GM19328 (cell line): ENCODE data around the gene CDC42BPG.

Experiments
- ATAC-seq: cut with Tn5 transposase; IDR thresholded peaks from one replicate; pipeline ENCODE4 v1.9.1; 2021; ENCODE audit warnings: mild to moderate bottlenecking, moderate library complexity; ENCODE audit not compliant: unreplicated experiment

The CDC42BPG gene

GRCh38 chr11:64878494-64879243, 34.2 kb upstream of the CDC42BPG start, which contains the start of gene EHD1:
Gene EHD1, minus strand, starts transcription at chr11:64878621. Its CDS starts 157 bp downstream, at chr11:64878464.
- ATAC-seq, result peak; percentile 68

DNA sequence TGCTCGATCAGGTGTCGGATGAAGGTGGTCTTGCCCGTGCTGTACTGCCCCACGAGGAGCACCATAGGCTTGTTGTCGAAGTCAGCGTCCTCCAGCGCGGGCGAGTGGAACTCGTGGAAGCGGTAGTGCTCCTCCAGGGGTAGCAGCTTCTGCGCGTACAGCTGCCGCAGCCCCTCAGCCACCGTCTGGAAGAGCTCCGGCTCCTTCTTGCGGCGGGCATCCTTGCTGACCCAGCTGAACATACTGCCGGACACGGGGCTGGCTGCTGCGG, 33.7 kb upstream of the CDC42BPG start:
- ATAC-seq, result no peak

GRCh38 chr11:64877390-64878222, 33.2 kb upstream of the CDC42BPG start:
- ATAC-seq, result no peak

GRCh38 chr11:64876835-64877341, 32.4 kb upstream of the CDC42BPG start:
- ATAC-seq, result no peak

DNA sequence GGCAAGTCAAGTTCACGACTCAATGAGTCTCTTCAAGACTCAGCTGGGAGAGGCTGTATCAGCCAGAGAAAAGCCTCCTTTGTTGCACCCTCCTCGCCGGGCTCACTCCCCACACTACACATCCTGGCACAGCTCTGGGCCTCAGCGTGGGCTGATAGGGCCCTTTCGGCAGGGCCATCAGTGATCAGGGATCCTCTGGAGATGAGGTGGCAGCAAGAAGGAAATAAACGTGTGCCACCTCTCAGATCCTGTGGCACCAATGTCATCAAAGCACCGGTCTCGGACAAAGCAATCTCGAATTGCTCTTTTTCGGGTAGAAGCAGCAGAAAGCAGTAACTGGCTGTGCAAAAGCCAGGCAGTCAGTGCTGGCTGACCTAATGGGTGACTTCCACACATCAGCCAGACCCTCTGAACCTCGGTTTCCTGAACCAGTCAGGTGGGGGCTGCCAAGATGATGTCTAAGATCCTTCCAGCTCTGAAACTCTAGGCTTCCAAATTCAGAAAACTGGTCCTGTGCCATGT, 31.8 kb upstream of the CDC42BPG start:
- ATAC-seq, result no peak

DNA sequence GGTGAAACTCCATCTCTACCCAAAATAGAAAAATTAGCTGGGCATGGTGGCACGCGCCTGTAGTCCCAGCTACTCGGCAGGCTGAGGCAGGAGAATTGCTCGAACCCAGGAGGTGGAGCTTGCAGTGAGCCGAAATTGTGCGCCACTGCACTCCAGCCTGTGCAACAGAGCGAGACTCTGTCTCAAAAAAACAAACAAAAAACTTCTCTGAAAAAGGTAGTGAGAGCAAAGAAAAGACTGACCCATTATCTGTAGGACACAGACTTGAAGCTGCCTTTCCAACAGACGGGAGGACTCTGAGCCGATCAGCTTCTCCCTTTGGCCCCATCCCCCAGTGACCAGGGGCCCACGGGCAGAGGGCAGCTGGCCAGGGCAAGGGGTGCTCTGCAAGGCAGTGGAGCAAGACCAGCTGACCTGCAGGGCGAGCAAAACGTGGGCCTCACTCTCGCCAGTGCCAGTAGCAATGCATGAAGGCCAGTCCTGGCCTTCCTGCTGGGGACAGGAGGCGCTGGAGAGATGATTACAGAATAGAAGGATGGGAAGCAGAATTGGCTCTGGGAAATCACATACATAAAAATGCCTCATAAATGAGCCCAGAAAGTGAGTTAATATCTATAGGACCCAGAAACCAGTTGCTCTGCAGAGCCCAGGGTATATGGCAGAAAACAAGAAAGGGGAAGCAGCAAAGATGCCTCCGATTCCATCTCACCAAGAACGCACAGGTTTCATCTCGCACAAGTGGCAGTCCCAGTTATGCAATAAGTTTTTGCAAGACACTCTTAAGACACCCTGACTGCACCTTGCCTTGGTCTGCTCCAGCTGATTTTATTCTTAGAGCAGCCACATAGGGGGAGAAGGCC, 31.1 kb upstream of the CDC42BPG start:
- no peak for ATAC-seq

GRCh38 chr11:64874308-64875240, 30.1 kb upstream of the CDC42BPG start:
- ATAC-seq, result no peak

DNA sequence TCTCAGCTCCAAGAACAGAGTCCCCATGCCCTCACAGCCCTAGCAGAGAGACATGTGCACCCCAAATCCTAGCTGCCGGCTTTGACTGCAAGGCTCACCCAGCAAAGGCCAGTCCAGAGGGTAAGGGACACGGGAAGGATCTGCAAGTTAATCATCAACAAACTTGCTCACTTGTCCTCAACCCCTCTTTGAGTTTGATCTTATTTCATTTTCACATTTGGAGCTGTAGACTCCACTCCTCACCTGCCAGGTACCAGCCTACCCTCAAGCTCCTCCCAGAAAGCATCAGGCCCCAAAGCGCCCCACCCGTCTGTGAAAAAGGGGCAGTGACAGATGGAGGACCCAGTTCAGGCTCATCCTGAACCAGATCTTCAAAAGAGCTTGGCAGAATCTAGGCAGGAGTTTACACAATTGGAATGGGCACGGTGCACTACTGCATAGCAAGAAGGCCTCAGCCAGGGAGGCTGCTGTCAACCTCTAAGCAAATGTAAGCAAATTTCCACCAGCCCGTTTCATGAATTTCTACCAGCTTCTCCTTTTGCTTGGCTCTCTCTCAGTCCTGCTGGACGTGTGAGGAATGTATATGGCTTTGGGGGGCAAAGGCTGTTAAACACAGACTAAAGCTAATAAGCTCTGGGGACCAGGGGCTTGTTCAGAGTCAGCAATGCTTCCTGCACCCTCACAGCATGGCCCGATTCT, 28.5 kb upstream of the CDC42BPG start:
- ATAC-seq, result no peak

DNA sequence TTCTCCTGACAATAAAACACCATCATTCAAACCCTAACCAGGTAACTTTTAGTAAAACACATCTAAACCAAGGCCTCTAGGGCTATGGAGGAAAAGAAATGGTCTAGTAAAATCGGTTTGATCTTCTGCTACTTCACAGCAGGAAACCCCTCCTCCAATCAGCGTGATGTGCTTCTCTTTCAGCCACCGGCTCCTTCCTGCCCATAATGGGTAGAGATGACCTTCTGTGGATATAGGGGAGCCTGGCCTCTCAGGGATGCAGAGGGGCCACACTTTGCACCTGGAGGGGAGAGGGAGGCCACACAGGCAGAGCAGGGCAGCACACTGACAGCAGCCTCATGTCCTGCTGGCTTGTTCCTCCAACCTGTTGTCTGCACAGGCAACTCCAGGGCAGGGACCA, 27.0 kb upstream of the CDC42BPG start:
- no peak for ATAC-seq

DNA sequence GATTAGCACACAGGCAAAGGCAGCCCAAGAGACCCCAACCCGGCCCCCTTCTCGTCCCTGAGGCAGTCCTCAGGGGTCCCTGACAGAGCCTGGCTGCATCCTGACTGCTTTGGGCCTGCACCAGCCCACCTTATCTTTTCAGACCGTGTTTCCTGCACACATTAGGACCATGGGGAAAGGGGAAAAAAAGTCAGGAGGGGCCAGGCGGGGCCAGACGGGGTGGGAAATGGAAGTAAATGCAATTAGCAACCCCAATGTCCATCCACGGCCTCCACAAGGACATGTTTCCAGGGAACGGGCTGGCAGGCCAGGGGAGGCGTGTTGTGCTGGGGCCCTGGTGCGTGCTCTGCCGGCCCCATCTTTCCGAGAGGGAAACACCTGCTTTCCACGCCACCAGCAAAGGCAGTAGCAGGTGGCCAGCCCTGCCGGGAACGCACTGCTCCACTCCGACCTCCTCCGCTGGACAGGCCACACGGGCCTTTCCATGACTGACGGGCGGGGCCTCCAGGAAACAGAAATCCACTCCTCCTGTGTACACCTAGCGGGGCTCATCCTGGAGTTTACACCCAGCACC, 26.5 kb upstream of the CDC42BPG start:
- ATAC-seq, result no peak

DNA sequence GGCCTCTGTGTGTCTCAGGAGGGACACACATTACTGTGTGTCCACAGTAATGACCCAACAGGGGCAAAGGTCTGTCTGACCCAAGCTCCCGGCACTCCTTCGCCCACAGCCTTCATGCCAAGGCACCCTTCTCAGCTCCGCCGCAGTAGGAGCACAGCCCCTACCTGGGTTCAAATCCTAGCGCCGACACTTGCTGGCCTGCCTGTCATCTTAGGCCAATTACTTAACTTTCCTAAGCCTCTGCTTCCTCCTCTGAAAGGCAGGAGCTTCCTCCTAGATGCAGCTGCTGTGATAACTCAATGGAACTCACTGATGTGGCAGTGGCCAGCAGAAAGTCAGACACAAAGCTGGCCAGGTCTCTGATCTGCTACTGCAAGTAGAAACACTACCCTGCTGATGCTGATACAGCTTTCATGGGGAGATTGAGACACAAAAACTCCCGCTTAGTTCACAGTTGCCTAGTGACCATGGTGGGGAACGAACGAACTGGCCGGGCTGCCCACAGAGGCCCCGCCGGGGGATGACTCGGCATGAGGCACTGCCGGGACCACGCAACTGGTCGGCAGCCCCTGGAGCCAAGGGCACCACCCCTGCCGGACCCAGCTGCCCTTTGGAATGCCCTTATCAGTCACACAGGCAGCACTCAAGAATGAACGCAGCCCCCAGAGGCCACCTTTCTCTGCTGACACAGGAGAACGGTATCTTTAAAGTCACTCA, 25.9 kb upstream of the CDC42BPG start:
- no peak for ATAC-seq

- ATAC-seq, result no peak
Measured at GRCh38 chr11:64869571-64870175, 25.2 kb upstream of the CDC42BPG start.

- ATAC-seq, result no peak
Measured at GRCh38 chr11:64868904-64869570, 24.6 kb upstream of the CDC42BPG start.

DNA sequence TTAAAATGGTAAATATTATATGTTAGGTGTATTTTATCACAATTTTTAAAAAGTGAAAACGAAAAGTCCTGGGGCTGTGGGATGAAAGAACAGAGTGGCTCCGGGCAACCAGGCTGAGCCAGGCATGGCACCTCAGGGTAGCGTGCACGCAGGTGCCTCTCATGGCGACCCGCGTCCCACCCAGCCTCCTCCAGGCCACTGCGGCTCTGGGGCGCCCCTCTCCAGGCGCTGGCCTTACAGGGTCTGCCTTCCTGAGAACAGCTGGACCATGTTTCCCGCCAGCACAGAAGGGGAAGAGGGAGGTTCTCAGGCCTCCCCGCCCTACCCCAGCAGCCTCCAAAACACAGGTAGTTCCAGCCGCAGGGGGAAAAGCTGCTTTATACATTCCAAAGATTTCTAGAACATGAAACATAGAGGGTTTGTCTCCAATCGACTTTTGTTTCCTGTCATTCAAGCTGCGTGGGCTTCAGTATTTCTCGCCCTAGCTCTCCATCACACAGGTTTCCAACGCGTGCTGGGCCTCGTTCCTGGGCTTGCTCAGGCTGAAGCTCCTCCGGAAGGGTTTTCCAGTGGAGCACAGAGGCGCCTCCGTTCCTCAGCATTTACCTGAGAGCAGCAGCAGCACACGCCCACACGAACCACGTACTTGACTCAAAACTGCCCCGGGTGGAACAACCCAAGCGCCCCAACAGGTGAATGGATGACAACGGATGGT, 23.5 kb upstream of the CDC42BPG start:
- ATAC-seq, result no peak

GRCh38 chr11:64866173-64866491, 21.7 kb upstream of the CDC42BPG start:
- no peak for ATAC-seq

- no peak for ATAC-seq
Measured at GRCh38 chr11:64865286-64866172, 21.1 kb upstream of the CDC42BPG start.
